Choroid plexus epithelial cell (primary cell): ENCODE results near the gene TLR4.

ENCODE experiments used
- DNase-seq: peaks from one replicate; pipeline ENCODE4 v3.0.0-alpha.2; 2010; ENCODE audit warnings: low read depth
- H3K4me3 ChIP-seq: 2 replicates; pipeline ENCODE4 v1.5.1; 2011; ENCODE audit warnings: low read depth, mild to moderate bottlenecking, control low read depth, low read length, moderate library complexity
- CTCF ChIP-seq: conservative IDR thresholded peaks from 2 replicates; pipeline ENCODE4 v1.5.1; 2011; ENCODE audit warnings: low read depth, mild to moderate bottlenecking, control low read depth, inconsistent platforms, low read length, moderate library complexity

The TLR4 gene

GRCh38 chr9:117677572-117677971, 26.6 kb upstream of the TLR4 start:
- DNase-seq, result peak; percentile 12

GRCh38 chr9:117678871-117679270, 25.3 kb upstream of the TLR4 start:
- DNase-seq, result no peak
- TF ChIP-seq CTCF, result no peak
- H3K4me3 ChIP-seq, result no peak overlapping the region

More at GRCh38 chr9:117677572-117677971, 26.6 kb upstream of the TLR4 start:
- TF ChIP-seq CTCF, result no peak
- H3K4me3 ChIP-seq, result no peak overlapping the region

- DNase-seq, result no peak
- TF ChIP-seq CTCF, result no peak
- H3K4me3 ChIP-seq, result no peak overlapping the region
These were observed 24.8 kb upstream of the TLR4 start for GRCh38 chr9:117679416-117679815.

- no peak overlapping the region for H3K4me3 ChIP-seq
- no peak for TF ChIP-seq CTCF
- no peak for DNase-seq
These were observed 22.3 kb upstream of the TLR4 start for GRCh38 chr9:117681888-117682287.

- H3K4me3 ChIP-seq, result no peak overlapping the region
- TF ChIP-seq CTCF, result no peak
- DNase-seq, result no peak
These were observed 21.1 kb upstream of the TLR4 start for GRCh38 chr9:117682955-117683710.

- DNase-seq, result no peak
- no peak overlapping the region for H3K4me3 ChIP-seq
- TF ChIP-seq CTCF, result no peak
These were observed 16.7 kb upstream of the TLR4 start for GRCh38 chr9:117687532-117687931.

GRCh38 chr9:117691367-117691766, 12.8 kb upstream of the TLR4 start:
- no peak for DNase-seq
- TF ChIP-seq CTCF, result no peak
- H3K4me3 ChIP-seq, result no peak overlapping the region
